ENCODE results near the gene HHAT. TPM values are rescaled to one million over a fixed set of nuclear protein-coding genes. Genes with fewer than 3 reads are reported as not detected.
A peak's percentile ranks its signal among the peaks of the same experiment; 100 is the strongest.

The HHAT gene
- total and polyA plus RNA-seq, 4 donors: 1.2 to 11.3 (median 3.8) TPM

DNA sequence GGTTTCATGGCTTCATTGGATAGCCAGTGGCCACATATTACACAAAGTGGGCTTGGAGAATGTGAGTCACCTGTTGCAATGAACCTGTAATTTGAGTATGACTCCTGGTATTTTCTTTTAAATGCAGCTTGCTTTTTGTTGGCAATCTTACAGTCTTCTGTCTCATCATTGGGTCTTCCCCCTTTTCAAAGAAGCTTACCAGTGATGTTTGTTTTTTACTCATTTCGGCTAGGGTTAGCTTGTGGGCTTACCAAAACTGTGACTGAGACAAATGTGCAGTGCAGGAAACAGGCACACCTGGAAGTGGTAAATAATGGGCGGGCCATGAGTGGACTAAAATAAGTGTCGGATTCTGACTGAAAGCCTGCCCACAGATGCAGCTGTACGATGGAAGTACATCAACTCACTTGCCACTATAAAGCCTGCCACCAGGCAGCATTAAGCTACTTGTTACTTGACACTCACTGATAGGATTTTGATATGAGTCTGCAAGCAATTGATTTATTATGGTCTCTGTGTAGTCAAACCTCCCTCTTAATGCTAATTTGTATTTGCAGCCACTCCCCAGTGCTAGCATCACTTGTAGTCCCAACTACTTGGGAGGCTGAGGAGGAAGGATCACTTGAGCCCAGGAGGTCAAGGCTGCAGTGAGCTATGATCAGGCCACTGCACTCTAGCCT is 4.2 kb downstream of the HHAT start:
- Histone ChIP-seq H3K4me3 (no peak overlapping the region), H3K27me3 (ENCODE audit: control insufficient read depth in 3 of 3, insufficient read depth in 3 of 3, low read length in 2 of 3) (no peaks in the 10 kb centered on the region), H3K9me3 (ENCODE audit: control insufficient read depth in 4 of 4, insufficient read depth in 3 of 4, low read length in 3 of 4) (no peaks in the 10 kb centered on the region), H3K4me1 (ENCODE audit: control insufficient read depth in 5 of 5, insufficient read depth in 5 of 5, low read length in 5 of 5) (peaks cover 0 to 19% (median 2%) of the 10 kb centered on the region in 5 donors), H3K9ac (ENCODE audit: insufficient read depth in 1 of 2, low read length in 2 of 2) (no peak overlapping the region), H3K27ac (ENCODE audit: low read depth in 1 of 2, low read length in 1 of 2) (no peak overlapping the region), H3K36me3 (ENCODE audit: control insufficient read depth in 4 of 4, insufficient read depth in 4 of 4, low read length in 4 of 4) (no peaks in the 10 kb centered on the region)
- DNase-seq (no peak), ATAC-seq (ENCODE audit: insufficient read depth, low FRiP score) (no peak)
- TF ChIP-seq, protein P1, sequence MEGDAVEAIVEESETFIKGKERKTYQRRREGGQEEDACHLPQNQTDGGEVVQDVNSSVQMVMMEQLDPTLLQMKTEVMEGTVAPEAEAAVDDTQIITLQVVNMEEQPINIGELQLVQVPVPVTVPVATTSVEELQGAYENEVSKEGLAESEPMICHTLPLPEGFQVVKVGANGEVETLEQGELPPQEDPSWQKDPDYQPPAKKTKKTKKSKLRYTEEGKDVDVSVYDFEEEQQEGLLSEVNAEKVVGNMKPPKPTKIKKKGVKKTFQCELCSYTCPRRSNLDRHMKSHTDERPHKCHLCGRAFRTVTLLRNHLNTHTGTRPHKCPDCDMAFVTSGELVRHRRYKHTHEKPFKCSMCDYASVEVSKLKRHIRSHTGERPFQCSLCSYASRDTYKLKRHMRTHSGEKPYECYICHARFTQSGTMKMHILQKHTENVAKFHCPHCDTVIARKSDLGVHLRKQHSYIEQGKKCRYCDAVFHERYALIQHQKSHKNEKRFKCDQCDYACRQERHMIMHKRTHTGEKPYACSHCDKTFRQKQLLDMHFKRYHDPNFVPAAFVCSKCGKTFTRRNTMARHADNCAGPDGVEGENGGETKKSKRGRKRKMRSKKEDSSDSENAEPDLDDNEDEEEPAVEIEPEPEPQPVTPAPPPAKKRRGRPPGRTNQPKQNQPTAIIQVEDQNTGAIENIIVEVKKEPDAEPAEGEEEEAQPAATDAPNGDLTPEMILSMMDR (IDR thresholded peaks at IDR 0.05; ENCODE audit: control extremely low read depth, extremely low read depth): no peak
- 49 to 70% methylated on average over 4 of the region's 4 CpGs for WGBS, 2 donors

DNA sequence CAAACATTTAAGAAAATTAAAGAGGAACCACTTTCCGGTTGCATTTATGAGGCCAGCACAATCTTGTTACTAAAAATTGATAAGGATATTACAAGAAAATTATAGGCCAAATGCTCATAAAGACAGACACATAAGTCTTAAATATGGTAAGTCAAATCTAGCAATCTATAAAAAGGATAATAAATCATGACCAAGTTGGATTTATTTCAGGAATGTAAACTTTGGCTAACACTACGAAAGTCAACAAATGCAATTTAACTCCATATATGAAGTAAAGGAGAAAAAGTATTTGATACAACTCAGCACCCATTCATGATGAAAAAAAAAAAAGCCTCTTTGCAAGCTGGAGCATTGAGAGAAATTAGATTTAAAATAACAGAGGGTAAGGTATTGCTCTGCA is 6.3 kb downstream of the HHAT start:
- WGBS, 2 donors: 88 to 92% methylated on average over 2 of the region's 2 CpGs
- no peak for ATAC-seq (ENCODE audit: insufficient read depth, low FRiP score)

DNA sequence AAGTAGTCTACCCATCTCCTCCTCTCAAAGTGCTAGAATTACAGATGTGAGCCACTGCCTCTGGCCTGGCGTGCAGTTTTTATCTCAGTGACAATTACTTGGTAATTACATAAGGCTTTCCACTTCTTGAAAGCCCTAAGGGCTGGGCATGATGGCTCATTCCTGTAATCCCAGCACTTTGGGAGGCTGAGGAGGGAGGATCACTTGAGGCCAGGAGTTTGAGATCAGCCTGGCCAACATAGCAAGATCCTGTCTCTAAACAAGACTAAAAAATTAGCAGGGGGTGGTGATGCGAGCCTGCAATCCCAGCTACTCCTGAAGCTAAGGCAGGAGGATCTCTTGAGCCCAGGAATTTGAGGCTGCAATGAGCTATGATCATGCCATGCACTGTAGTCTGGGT is 7.7 kb downstream of the HHAT start:
- 98 to 100% methylated on average over 2 of the region's 2 CpGs for WGBS, 2 donors
- no peaks in the 10 kb centered on the region for H3K4me1 ChIP-seq (ENCODE audit: control insufficient read depth in 5 of 5, insufficient read depth in 5 of 5, low read length in 5 of 5)
- H3K4me3 ChIP-seq: no peak overlapping the region
- no peaks in the 10 kb centered on the region for H3K9me3 ChIP-seq (ENCODE audit: control insufficient read depth in 4 of 4, insufficient read depth in 3 of 4, low read length in 3 of 4)
- ATAC-seq (ENCODE audit: insufficient read depth, low FRiP score) (no peak), DNase-seq (no peak)
- no peaks in the 10 kb centered on the region for H3K36me3 ChIP-seq (ENCODE audit: control insufficient read depth in 4 of 4, insufficient read depth in 4 of 4, low read length in 4 of 4)
- no peak overlapping the region for H3K9ac ChIP-seq (ENCODE audit: insufficient read depth in 1 of 2, low read length in 2 of 2)
- H3K27ac ChIP-seq (ENCODE audit: low read depth in 1 of 2, low read length in 1 of 2): no peak overlapping the region
- no peaks in the 10 kb centered on the region for H3K27me3 ChIP-seq (ENCODE audit: control insufficient read depth in 3 of 3, insufficient read depth in 3 of 3, low read length in 2 of 3)
- TF ChIP-seq, protein P1 (IDR thresholded peaks at IDR 0.05; ENCODE audit: control extremely low read depth, extremely low read depth): no peak

More for the DNA sequence above, 6.3 kb downstream of the HHAT start:
- Histone ChIP-seq H3K9me3 (ENCODE audit: control insufficient read depth in 4 of 4, insufficient read depth in 3 of 4, low read length in 3 of 4) (no peaks in the 10 kb centered on the region), H3K9ac (ENCODE audit: insufficient read depth in 1 of 2, low read length in 2 of 2) (no peak overlapping the region), H3K4me3 (no peak overlapping the region), H3K27ac (ENCODE audit: low read depth in 1 of 2, low read length in 1 of 2) (no peak overlapping the region), H3K4me1 (ENCODE audit: control insufficient read depth in 5 of 5, insufficient read depth in 5 of 5, low read length in 5 of 5) (peaks cover 0 to 9% (median 2%) of the 10 kb centered on the region in 5 donors), H3K27me3 (ENCODE audit: control insufficient read depth in 3 of 3, insufficient read depth in 3 of 3, low read length in 2 of 3) (no peaks in the 10 kb centered on the region), H3K36me3 (ENCODE audit: control insufficient read depth in 4 of 4, insufficient read depth in 4 of 4, low read length in 4 of 4) (no peaks in the 10 kb centered on the region)
- DNase-seq: peak in 1 of 3 donors; percentile 29
- TF ChIP-seq, protein P1 (IDR thresholded peaks at IDR 0.05; ENCODE audit: control extremely low read depth, extremely low read depth): no peak

- Histone ChIP-seq H3K9ac (ENCODE audit: insufficient read depth in 1 of 2, low read length in 2 of 2) (no peak overlapping the region), H3K36me3 (ENCODE audit: control insufficient read depth in 4 of 4, insufficient read depth in 4 of 4, low read length in 4 of 4) (no peaks in the 10 kb centered on the region), H3K4me1 (ENCODE audit: control insufficient read depth in 5 of 5, insufficient read depth in 5 of 5, low read length in 5 of 5) (peaks cover 0 to 7% (median 0%) of the 10 kb centered on the region in 5 donors), H3K4me3 (no peak overlapping the region), H3K27ac (ENCODE audit: low read depth in 1 of 2, low read length in 1 of 2) (no peak overlapping the region), H3K9me3 (ENCODE audit: control insufficient read depth in 4 of 4, insufficient read depth in 3 of 4, low read length in 3 of 4) (no peaks in the 10 kb centered on the region), H3K27me3 (ENCODE audit: control insufficient read depth in 3 of 3, insufficient read depth in 3 of 3, low read length in 2 of 3) (no peaks in the 10 kb centered on the region)
- 96 to 97% methylated on average over 2 of the region's 2 CpGs for WGBS, 2 donors
- ATAC-seq (ENCODE audit: insufficient read depth, low FRiP score): no peak
- TF ChIP-seq, protein P1 (IDR thresholded peaks at IDR 0.05; ENCODE audit: control extremely low read depth, extremely low read depth): no peak
- DNase-seq: no peak
These were observed 10.8 kb downstream of the HHAT start for GRCh38 chr1:210339500-210339899.
